SK-N-SH (cell line): ENCODE results near the gene UBE2D3.

Experiments
- CTCF ChIP-seq: fragments of 200-600 bp; sonication (generic); IDR thresholded peaks from 2 replicates; pipeline ENCODE4 v1.6.1; 2017; ENCODE audit warnings: antibody characterized with exemption, mild to moderate bottlenecking, moderate library complexity
- ELF1 ChIP-seq: IDR thresholded peaks from 2 replicates; pipeline ENCODE4 v1.4.0; 2012
- EZH2phosphoT487 ChIP-seq: fragments of 200-600 bp; sonication (generic); IDR thresholded peaks from 2 replicates; pipeline ENCODE4 v1.6.1; 2017; ENCODE audit warnings: low read depth, mixed run types, mild to moderate bottlenecking, antibody characterized with exemption, moderate library complexity, borderline replicate concordance
- GABPA ChIP-seq: IDR thresholded peaks from 2 replicates; pipeline ENCODE4 v1.4.0; 2012; ENCODE audit warnings: low read depth, mild to moderate bottlenecking
- IRF3 ChIP-seq: fragments of 150-350 bp; IDR thresholded peaks from 2 replicates; pipeline ENCODE4 v1.6.1; 2016; ENCODE audit warnings: mild to moderate bottlenecking, low read depth, low read length
- MEF2A ChIP-seq: IDR thresholded peaks from 2 replicates; pipeline ENCODE4 v1.4.0; 2012; ENCODE audit warnings: low read depth, borderline replicate concordance
- PBX3 ChIP-seq: IDR thresholded peaks from 2 replicates; pipeline ENCODE4; 2012
- POLR2AphosphoS5 ChIP-seq: IDR thresholded peaks from 2 replicates; pipeline ENCODE4 v1.6.1; 2012; ENCODE audit warnings: low read depth, low read length
- RCOR1 ChIP-seq: fragments of 150-350 bp; IDR thresholded peaks from 2 replicates; pipeline ENCODE4 v1.6.1; 2017; ENCODE audit warnings: antibody characterized with exemption, low read length
- SIN3A ChIP-seq: IDR thresholded peaks from 2 replicates; pipeline ENCODE4 v1.6.1; 2012; ENCODE audit warnings: low read depth, mild to moderate bottlenecking, low read length, moderate library complexity, borderline replicate concordance
- TEAD4 ChIP-seq: IDR thresholded peaks from 2 replicates; pipeline ENCODE4 v1.4.0; 2012; ENCODE audit warnings: mild to moderate bottlenecking, borderline replicate concordance; ENCODE audit not compliant: insufficient read depth

GRCh38 chr4:102808009-102808408 is 19.3 kb downstream of the UBE2D3 start:
- TF ChIP-seq TEAD4 (no peak), RCOR1 (no peak), MEF2A (no peak), EZH2phosphoT487 (no peak), POLR2AphosphoS5 (no peak), CTCF (no peak), PBX3 (no peak), GABPA (no peak), SIN3A (no peak), IRF3 (no peak), ELF1 (no peak)
